NCI-H1930 (cell line): ENCODE data around the gene CTRB1.
"Not testable (repeated sequence)": the region's sequence is repeated elsewhere in the genome, so short reads cannot be mapped to it uniquely, and the experiment has no call there.

Source experiments
- DNase-seq, 2 experiments: peaks; one replicate each; lab custom pipeline; 2025; lab: John Stamatoyannopoulos, UW

The CTRB1 gene

GRCh38 chr16:75241955-75242354 is 23.2 kb downstream of the CTRB1 start:
- DNase-seq = no peak

GRCh38 chr16:75242436-75243078 is 23.8 kb downstream of the CTRB1 start:
- not testable (repeated sequence) for DNase-seq

- no peak for DNase-seq
These were observed 25.0 kb downstream of the CTRB1 start for GRCh38 chr16:75243667-75244224.

- no peak for DNase-seq
These were observed 25.5 kb downstream of the CTRB1 start for GRCh38 chr16:75244225-75244809.

- no peak for DNase-seq
These were observed 26.3 kb downstream of the CTRB1 start for GRCh38 chr16:75244844-75245758.

GRCh38 chr16:75246504-75247205 is 27.9 kb downstream of the CTRB1 start:
- DNase-seq = no peak

GRCh38 chr16:75247249-75247648 is 28.5 kb downstream of the CTRB1 start:
- DNase-seq = no peak

GRCh38 chr16:75248142-75248535 is 29.4 kb downstream of the CTRB1 start:
- no peak for DNase-seq

GRCh38 chr16:75248536-75249380 is 30.0 kb downstream of the CTRB1 start:
- DNase-seq = no peak

- no peak for DNase-seq
These were observed 30.7 kb downstream of the CTRB1 start for GRCh38 chr16:75249441-75249840.

- DNase-seq = no peak
These were observed 31.5 kb downstream of the CTRB1 start for GRCh38 chr16:75250089-75250808.

GRCh38 chr16:75250809-75251279 is 32.1 kb downstream of the CTRB1 start:
- no peak for DNase-seq

- peak; percentile 65 to 77 for DNase-seq
These were observed 32.7 kb downstream of the CTRB1 start, which contains the start of gene BCAR1 for GRCh38 chr16:75251280-75252048. BCAR1 (minus strand) TSS chr16:75251624; CDS start chr16:75251482, 142 bp downstream.

GRCh38 chr16:75252049-75252864 is 33.5 kb downstream of the CTRB1 start:
- no peak for DNase-seq

- DNase-seq = no peak
These were observed 34.4 kb downstream of the CTRB1 start for GRCh38 chr16:75252946-75253911.

- DNase-seq = no peak
These were observed 35.6 kb downstream of the CTRB1 start for GRCh38 chr16:75254359-75254837.

- DNase-seq = no peak
These were observed 37.3 kb downstream of the CTRB1 start for GRCh38 chr16:75256059-75256571.
